Muscle of leg (tissue), 11 donors: Measurements from ENCODE around the gene SLA2. TPM values are rescaled to one million over a fixed set of nuclear protein-coding genes. Genes with fewer than 3 reads are reported as not detected.
"Not testable (repeated sequence)": the region's sequence is repeated elsewhere in the genome, so short reads cannot be mapped to it uniquely, and the experiment has no call there.

Experiments
- DNase-seq: peaks from one replicate; pipeline ENCODE4 v3.0.0; 2013
- H3K27ac ChIP-seq: one replicate; pipeline ENCODE4 v1.5.1; 2013; ENCODE audit warnings: mild to moderate bottlenecking, low read length, control low read depth
- H3K27me3 ChIP-seq: one replicate; pipeline ENCODE4 v1.6.1; 2013; ENCODE audit warnings: low read length; ENCODE audit not compliant: control insufficient read depth, insufficient read depth
- H3K36me3 ChIP-seq: one replicate; pipeline ENCODE4 v1.6.1; 2013; ENCODE audit warnings: low read length; ENCODE audit not compliant: control insufficient read depth, insufficient read depth
- H3K4me1 ChIP-seq: one replicate; pipeline ENCODE4 v1.6.1; 2013; ENCODE audit warnings: low read length; ENCODE audit not compliant: control insufficient read depth, insufficient read depth
- H3K4me3 ChIP-seq: one replicate; pipeline ENCODE4 v1.5.1; 2013; ENCODE audit warnings: low read length, control low read depth
- H3K9me3 ChIP-seq: replicated peaks from 2 replicates; pipeline ENCODE4 v1.6.1; 2013; ENCODE audit warnings: low read depth, low read length; ENCODE audit not compliant: control insufficient read depth
- WGBS: methylation state at CpG from one replicate; pipeline ENCODE4 v1.1.5; 2013; ENCODE audit warnings: missing lambda C conversion rate; ENCODE audit not compliant: insufficient coverage; 5-methylcytosine and 5-hydroxymethylcytosine counted together
- polyA plus RNA-seq, 8 donors: library from polyadenylated mRNA; unstranded; fragments of 120-200 nt; gene quantifications; one replicate each; pipeline versions ENCODE4 v1.2.1 to v1.2.3, GENCODE V29; 2013; ENCODE audit warnings: inconsistent platforms in 1 of 8, low replicate concordance in 1 of 8; ENCODE audit not compliant: insufficient read length in 8 of 8, insufficient read depth in 1 of 8
- total RNA-seq: library from RNA; stranded (reverse); fragments of 120-200 nt; gene quantifications from one replicate; pipeline ENCODE4 v1.2.4, GENCODE V29; 2013

Gene SLA2
- total and polyA plus RNA-seq, 9 donors, result 0.09 to 0.37 (median 0.24) TPM

GRCh38 chr20:36565520-36565919 lies 80.5 kb downstream of the SLA2 start:
- Histone ChIP-seq H3K36me3 (no peaks in the 10 kb centered on the region), H3K4me1 (no peaks in the 10 kb centered on the region), H3K27ac (no peak overlapping the region), H3K4me3 (no peak overlapping the region), H3K27me3 (no peaks in the 10 kb centered on the region), H3K9me3 (peaks cover 8% of the 10 kb centered on the region)
- 100% methylated on average over 1 of the region's 3 CpGs for WGBS
- no peak for DNase-seq

DNA sequence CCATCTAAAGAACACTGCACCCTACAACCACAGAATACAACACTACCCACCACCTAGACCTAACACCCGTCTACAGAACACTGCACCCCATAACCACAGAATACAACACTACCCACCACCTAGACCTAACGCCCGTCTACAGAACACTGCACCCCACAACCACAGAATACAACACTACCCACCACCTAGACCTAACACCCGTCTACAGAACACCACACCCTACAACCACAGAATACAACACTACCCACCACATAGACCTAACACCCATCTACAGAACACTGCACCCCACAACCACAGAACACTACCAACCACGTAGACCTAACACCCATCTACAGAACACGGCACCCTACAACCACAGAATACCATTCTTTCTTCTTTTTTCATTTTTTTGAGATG lies 81.3 kb downstream of the SLA2 start:
- H3K4me1 ChIP-seq, result not testable (repeated sequence)

GRCh38 chr20:36564078-36564725 lies 81.8 kb downstream of the SLA2 start:
- H3K4me3 ChIP-seq, H3K36me3 ChIP-seq, H3K4me1 ChIP-seq, H3K27ac ChIP-seq, H3K27me3 ChIP-seq, DNase-seq, H3K9me3 ChIP-seq: not testable (repeated sequence)
- 93% methylated on average over 6 of the region's 13 CpGs for WGBS

More for the DNA sequence above, 81.3 kb downstream of the SLA2 start:
- H3K4me3 ChIP-seq, H3K9me3 ChIP-seq, DNase-seq, H3K27ac ChIP-seq, H3K36me3 ChIP-seq, H3K27me3 ChIP-seq: not testable (repeated sequence)
- WGBS, result 85% methylated on average over 4 of the region's 6 CpGs

DNA sequence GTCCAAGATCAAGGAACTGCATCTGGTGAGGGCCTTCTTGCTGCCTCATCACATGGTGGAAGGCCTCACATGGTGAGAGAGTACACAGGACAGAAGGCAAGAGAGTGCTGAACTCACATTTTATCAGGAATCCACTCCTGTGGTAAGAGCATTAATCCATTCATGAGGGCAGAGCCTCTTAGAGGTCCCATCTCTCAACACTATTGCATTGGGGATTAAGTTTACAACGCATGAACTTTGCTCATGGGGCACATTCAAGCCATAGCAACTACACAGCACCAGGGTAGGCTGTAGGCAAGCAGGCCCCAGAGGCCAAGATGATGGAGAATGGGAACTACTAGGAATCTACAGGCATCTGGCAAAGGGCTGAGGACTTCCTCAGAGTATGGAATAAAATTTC lies 82.6 kb downstream of the SLA2 start:
- no peak overlapping the region for H3K4me3 ChIP-seq
- H3K27me3 ChIP-seq, result no peaks in the 10 kb centered on the region
- no CpG with 5 or more reads among the region's 1 CpG for WGBS
- no peak for DNase-seq
- no peaks in the 10 kb centered on the region for H3K4me1 ChIP-seq
- no peaks in the 10 kb centered on the region for H3K36me3 ChIP-seq
- H3K27ac ChIP-seq, result no peak overlapping the region
- H3K9me3 ChIP-seq, result peaks cover 8% of the 10 kb centered on the region

DNA sequence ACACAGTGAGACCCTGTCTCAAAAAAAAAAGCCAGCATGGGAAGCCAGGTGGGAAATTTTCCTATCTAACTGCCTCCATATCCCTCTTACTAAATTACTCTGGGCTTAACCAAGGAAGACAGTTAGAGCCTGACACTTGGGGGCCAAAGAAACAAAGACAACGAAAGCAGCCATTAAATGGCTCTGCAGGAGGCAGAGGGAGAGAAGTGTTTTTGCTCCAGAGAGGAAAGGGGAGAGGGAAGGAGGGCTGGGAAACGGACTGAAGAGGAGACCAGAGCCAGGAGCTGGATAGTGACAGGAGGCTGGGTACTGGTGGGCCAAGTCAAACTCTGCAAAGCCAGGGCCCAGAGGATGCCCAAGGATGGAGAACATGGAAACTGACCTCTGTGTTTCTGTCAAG lies 83.3 kb downstream of the SLA2 start:
- H3K4me1 ChIP-seq, result no peaks in the 10 kb centered on the region
- 40% methylated on average over 2 of the region's 2 CpGs for WGBS
- H3K9me3 ChIP-seq, result peaks cover 8% of the 10 kb centered on the region
- H3K27ac ChIP-seq, result no peak overlapping the region
- H3K4me3 ChIP-seq, result no peak overlapping the region
- no peaks in the 10 kb centered on the region for H3K36me3 ChIP-seq
- DNase-seq, result no peak
- no peaks in the 10 kb centered on the region for H3K27me3 ChIP-seq

Other genes starting within 250 kb of the SLA2 start
- gene MYL9, start 104.7 kb downstream of the SLA2 start, total RNA-seq, result 162 TPM
- gene MYL9, start 104.7 kb downstream of the SLA2 start, polyA plus RNA-seq, result 100 to 1,000 TPM; 311 to 621 (median 478) TPM
- 18.0 TPM for gene TGIF2, start 72.6 kb downstream of the SLA2 start, total RNA-seq
- gene TGIF2, start 72.6 kb downstream of the SLA2 start, polyA plus RNA-seq, result 10 to 100 TPM; 22.4 to 31.1 (median 25.1) TPM
- 43.8 TPM for gene RAB5IF, start 40.4 kb downstream of the SLA2 start, total RNA-seq
- gene RAB5IF, start 40.4 kb downstream of the SLA2 start, polyA plus RNA-seq, result 10 to 100 TPM; 38.7 to 52.3 (median 45.6) TPM
- 16.8 TPM for gene NDRG3, start 99.9 kb upstream of the SLA2 start, total RNA-seq
- gene NDRG3, start 99.9 kb upstream of the SLA2 start, polyA plus RNA-seq, result 10 to 100 TPM; 15.0 to 22.3 (median 16.7) TPM
- 12.1 TPM for gene DSN1, start 127.6 kb upstream of the SLA2 start, total RNA-seq
- gene DSN1, start 127.6 kb upstream of the SLA2 start, polyA plus RNA-seq, result 10 to 100 TPM in 7 of 8 donors, 1 to 10 TPM in 1; 7.6 to 14.5 (median 10.6) TPM
- gene TLDC2, start 229.9 kb upstream of the SLA2 start, total RNA-seq, result 0.04 TPM
- under 1 TPM in 7 of 8 donors, not detected in 1; 0.15 to 0.45 (median 0.26) TPM for gene TLDC2, start 229.9 kb upstream of the SLA2 start, polyA plus RNA-seq